DMS53 treated with DMSO at 0.1 percent for 48 hours (cell line): ENCODE results near the gene IGFN1.

Experiments used
- DNase-seq: peaks from one replicate; lab custom pipeline; 2025; ENCODE audit not compliant: unreplicated experiment; lab: John Stamatoyannopoulos, UW

Gene IGFN1

DNA sequence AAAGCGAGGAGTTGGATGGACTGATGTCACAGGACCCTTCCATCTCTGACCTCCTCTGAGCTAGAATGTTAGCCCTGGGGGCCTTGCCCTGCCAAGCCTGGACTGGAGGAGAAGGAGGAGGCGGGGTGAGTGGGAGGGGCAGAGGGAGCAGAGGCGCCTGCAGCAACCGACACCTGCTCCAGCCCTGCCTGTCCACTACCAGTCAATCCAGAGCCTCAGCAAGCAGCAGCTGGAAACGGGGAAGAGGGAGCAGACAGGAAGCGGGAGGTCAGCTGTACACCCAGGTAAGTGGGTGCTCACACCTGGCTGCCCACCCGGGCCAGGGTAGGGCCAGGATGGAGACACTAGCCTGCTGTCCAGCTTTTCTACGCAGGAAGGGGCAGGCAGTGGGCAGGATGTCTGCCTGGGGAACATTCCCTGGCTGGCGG lies at the start of gene IGFN1:
TSS of gene IGFN1 (plus strand) at position 201 of the 428 bp plus-strand sequence. CDS start 2,470 bp downstream, outside the sequence.
- peak; percentile 83 for DNase-seq

DNA sequence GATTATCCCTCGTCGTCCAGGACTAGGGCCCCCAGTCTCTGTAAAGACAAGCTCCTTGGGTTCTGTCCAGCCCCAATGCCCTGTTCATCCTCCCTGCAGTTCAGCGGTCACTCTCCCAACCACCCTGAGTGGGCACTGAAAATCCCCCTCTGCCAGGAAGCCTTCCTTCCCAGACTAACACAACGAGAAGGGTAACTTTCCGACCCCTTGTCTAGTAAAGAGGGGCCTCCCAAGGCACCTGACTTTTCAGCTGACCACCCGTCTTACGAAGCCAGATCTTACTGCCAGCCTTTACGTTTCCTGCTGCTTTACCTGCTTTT lies 49.7 kb upstream of the IGFN1 start:
- DNase-seq, result no peak

DNA sequence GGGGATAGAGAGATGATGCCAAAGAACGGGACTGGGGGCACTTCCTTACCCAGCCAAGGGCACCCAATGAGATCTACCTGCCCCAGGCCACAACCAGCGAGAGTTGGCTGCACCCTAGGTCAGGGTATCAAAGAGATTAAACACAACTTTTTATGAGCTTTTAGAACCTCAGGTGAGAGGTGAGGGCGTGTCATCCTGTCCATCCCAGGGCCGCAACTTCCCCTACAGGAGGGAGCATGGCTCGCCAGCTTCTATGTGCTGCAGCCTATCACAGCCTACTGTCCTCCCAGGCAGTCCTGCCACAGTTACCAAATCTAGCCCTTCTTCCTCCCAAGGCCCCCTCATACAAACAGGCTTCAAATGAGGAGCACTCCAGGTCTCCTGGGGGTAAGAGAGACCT lies 49.2 kb upstream of the IGFN1 start:
- DNase-seq, result no peak

DNA sequence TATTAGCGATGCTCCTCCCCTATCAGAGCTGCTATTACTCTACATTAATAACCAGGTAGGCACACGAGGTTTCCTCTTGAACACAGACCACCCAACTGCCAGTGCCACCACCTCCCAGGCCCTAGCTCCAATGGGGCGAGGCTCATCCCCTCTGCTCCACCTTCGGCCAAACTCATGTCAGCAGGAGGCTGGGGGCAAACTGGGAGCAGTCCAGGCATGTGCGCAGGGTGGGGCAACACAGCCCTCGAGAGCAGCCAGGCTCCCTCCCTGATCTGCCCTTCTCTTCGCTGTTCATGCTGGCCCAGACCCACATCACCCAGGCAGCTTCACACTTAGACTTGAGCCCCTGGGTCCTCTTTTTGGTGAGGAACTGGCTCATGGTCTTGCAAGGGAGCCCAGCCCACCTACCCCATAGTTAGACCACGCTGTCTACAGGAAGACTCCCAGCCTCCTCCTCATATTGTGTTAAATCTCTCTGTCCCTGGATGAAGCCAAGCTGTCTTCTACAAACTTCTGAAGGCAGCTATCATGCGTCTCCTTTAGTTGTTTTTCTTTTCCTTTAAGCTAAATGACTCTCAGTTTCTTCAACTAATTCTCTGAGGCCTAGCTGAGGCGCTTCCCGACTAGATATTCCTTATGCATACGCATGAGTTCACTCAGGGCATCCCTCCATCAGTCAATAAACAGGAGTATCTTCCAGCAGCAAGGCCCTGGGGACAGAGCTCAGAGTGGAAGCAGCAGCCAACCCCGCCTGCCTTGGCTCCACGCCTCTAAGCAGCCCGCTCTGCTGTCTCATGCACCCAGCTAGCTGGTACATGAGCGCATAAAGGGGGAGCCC lies 48.4 kb upstream of the IGFN1 start:
- no peak for DNase-seq

DNA sequence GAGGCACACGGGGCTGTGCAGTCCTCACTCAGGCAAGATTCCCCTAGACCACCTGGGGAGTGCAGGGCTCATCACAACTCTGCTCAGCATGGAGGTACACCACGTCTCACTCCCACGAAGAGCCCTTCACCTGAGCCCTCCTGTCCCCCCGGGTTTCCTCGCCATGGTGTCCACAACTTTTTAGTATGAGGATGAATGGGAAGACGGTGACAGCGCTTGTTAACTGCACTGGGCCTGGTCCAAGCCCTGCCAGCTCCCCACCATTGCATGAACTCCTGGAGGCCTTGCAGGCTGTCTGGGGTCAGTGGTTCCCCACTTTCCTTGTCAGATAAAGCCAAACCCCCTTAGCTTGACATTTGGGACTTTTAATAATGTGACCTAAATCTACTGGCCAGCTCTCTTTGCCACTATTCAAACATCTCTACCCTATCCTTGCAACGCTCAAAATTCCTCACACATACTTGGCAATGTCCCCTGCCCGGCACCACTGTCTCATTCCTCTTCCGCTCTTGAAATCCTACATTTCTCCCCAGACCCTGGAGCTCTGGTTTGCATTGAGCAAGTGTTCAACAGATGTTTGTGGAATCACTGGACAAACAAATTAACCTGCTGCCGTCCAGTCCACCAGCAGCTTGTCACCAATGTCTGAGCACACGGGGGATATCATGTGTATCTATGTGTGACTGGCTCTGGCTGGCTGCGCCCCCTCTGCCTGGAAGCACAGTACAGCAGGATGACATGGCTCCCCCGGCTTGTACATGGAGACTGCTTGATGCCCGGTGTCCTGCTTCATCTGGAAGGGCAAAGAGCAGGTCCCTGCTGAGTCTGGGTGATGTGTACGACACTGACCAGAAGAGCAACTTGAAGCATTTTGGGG lies 47.5 kb upstream of the IGFN1 start:
- DNase-seq, result no peak

DNA sequence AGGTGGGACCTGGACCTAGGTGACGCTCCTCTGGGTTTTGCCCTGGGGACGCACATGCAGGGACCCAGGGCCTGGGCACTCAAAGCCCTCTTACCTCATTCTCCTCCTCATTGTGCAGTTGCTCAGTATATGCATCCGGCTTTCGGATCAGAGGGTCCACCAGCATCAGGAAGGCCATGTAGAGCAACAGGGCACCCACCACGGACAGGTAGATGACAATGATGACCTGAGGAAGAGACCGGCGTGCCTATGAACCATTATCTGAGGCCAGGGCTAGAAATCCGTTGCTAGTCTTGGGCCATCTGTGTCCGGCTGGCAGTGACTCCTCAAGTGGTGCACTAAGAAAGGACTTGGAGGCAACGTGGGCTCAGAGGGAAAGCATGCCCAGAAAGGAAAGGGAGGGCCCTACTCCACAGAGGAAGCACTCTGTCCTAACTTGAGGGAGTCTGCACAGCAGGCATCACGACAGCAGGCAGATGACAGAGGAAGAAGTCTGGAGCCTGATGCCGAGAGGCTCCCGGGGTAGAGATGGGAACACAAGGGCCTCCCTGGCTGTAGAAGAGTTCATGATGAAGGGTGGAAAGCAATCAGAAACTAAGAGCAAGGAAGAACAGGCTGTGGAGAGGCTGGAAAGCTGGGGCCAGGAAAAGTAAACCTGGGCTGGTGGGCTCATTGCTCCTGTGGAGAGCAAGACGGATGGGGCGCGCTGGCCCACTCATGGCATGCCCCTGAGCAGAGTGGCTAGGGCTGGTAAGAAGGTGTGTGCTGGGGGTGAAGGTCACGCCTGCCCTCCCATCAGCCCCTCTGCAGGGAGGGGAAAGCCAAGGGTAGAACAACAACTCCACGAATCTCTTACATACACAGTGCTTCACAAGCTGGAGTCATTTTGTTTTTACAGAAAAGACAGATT lies 46.6 kb upstream of the IGFN1 start:
- no peak for DNase-seq

DNA sequence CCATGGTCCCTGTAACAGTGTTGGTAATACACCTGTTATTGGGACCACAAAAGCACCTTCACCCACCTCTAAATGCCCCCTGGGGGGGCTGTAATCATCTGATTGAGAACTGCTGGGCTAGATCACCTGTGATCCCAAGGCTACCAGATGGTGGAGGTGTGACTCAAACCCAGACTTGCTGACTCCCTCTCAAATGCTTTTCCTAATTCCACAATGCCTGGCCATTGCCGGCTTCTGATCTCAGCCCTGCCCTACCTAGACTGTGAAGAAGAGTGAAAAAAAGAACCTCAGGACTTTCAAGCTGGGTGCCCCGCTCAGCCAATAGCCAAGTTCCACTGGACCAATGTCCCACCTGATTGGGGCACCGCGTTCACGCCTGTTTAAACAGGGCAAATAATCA lies 45.9 kb upstream of the IGFN1 start:
- DNase-seq, result no peak

DNA sequence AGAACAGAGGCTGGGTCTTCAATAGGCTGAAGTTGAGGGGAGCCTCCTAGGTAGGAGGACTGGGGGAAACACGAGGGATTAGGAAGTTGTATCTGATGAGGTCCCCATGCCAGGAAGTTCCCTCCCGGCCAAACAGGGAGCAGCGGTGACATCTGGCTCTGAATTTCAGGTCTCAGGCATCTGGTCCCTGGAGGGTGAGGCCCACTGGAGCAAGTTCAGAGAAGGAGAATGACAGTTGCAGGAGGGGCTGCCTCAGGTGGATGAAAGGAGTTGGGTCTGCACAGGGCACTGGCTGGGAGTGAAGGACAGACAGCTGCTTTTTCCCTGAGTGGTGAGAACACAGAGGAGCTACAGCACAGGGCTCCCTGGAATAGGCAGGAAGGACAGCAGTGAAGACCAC lies 45.5 kb upstream of the IGFN1 start:
- no peak for DNase-seq

DNA sequence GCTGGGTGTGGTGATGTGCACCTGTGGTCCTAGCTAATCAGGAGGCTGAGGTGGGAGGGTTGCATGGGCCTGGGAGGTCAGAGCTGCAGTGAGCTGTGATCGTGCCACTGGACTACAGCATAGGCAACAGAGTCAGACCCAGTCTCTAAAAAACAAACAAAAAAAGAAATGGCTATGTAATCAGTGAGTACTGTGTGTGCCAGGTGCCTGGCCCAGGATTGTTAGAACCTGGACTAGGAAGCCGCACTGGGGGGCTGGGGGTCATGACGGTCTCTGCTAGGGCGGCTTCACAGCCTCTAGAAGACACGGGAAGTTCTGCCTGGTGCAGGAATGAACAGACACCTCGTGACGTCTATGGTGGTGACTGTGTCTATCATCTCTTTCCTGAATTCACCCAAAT lies 44.8 kb upstream of the IGFN1 start:
- no peak for DNase-seq

DNA sequence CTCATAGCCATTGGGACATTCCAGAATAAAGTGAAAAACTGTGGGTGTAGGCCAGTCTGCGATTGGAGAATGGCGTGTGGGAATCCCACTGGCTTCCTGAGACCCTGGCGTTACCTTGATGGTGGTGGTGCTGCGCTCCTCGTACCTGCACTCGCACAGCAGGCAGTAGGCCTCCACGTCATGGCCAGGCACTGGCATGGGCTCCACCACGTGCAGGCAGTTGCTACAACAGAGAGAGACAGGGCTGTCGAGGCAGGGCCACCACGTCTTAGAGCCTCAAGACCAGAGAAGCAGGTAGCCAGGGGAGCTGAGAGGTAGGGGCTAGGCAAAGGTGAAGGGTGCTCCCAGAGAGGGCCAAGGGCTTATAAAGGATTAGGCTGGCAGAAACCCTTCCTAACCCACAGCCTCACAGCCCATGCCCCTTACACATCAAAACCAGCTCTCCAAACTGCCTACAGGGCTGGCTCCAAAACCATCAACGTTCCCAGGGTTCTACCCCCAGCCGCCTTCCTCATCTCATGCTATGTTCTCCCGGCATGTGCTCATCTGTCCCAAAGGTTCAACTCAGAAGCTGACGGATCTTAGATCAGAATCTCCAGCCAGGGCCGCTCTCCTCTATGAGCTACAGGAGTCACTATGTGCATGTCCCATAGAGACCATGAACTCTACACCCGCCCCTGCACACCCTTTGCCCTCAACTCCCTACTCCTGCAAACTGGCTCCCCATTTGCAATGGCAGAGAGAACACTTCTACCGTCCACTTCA lies 43.8 kb upstream of the IGFN1 start:
- no peak for DNase-seq

DNA sequence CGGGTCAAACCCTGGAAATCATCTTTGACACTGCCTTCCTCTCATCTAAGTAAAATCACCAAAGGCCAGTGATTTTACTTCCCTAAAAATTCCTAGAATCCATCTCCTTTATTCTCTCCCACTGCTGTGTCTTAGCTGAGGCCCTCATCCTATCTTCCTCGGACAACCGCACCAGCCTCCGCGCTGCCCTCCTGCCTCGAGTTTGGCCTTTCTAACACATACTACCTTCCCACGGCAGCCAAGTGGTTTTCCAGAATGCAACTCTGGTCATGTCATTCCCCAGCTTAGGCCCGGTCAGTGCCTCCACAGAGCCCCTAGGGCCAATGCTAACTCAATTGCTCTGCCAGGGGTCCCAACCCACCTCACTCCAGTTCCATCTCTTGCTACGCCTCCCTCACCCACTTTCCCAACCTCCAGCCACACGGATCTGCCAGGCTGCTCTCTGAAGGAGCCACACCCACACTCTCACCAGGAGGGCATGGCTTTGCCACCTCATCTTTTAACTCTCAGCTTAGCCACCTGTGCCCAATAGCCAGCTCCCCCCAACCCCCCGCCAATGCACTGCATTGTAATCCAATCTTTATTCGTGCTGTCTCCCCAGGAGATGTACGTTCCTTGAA lies 43.1 kb upstream of the IGFN1 start:
- no peak for DNase-seq

DNA sequence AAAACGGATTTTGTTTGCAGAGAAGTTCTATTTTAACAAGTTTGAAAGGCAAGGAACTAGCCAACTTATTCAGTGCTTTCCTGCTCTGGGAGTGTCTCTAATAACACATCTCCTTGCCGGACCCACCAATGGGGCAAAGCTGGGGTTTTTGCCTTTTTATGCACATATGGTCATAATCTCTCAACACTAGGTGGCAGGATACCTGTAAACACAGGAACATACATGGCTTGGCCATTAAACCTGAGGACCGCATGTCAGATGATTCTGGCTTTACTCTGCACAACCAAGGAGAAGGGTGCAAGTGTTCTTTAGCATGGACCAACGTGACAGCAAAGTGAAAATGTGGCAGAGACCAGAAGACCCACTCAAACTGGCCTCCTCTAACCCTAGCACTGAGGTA lies 41.2 kb upstream of the IGFN1 start:
- peak; percentile 77 for DNase-seq

DNA sequence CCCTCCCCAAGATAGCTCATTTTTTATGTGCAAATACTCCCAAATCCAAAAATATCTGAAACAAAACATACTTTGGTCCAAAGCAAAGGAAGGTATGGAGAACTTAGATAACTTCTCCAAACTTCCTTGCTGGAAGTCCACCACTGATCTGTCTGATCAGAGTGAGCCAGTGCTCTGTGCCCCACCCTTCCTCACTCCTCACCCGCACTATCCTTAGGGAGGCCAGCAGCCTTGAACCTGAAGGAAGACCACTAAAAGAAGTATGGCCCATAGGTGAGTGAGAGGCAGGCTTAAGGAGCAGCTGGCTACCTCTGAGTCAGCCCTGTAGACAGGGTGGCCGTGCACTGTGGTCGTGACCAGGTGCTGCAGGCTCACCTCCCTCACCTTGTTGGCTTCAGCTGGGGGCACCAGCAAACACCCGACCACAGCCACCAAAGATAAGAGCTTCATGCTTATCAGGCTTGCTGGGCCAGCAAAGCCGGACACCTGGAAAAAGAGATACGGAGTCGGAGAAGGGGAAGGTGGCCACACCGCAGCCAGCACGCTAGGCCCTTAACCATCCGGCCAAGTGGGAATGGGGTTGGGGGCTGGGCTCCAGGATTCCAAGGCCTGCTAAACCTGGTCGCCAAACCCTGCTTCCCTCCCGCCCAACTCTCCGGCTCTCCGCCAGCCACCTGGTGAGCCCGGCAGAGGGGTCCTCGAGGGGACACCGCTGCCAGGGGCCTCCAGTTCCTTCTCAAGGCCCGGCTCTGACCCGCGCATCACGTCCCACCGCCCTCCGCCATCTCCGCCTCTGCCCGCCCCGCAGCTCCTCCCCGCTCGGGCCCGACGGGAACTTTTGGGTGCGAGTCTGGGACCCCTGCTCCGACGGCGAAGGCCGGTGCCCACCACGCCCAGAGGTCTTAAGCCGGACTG lies 36.9 kb upstream of the IGFN1 start:
- DNase-seq, result peak; percentile 73

DNA sequence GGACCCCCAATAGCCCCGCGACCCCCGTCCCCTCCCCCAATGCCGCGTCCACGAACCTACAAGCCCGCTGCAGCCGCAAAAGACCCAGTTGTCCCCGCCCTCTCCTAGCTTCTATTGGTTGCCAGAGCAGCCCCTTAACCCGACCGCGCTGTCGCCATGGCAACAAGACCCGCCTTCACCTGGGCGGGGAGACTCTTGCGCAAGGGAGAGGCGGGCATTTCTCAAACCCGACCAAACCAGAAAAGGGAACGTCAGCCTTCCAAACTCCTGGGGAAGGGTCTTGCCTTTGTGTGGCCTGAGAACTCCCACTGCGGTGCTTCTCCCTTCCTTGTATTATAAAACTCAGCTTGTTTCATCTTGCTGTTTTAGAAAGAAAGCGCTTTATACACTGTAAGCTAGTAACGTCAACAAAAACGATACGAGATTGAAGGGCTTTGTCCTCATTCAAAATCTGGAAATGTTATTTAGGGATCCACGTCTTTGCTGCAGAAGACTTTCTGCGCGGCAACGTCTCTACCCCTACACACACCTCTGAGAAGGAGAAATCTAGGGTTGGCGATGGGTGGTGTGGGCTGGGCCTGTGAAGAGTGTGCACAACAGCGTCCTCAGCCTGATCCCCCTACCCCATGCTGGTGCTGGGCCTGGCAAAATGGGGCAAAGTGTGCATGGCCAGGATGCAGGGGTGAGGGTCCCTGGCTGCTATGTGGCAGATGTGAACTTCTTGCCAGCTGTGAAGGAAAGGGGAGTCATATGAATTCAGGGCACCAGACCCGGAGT lies 36.0 kb upstream of the IGFN1 start, which contains the start of gene TMEM9:
TSS of gene TMEM9 (minus strand) at position 86 of the 777 bp plus-strand sequence. CDS start 551 bp downstream, outside the sequence.
- peak; percentile 91 for DNase-seq

DNA sequence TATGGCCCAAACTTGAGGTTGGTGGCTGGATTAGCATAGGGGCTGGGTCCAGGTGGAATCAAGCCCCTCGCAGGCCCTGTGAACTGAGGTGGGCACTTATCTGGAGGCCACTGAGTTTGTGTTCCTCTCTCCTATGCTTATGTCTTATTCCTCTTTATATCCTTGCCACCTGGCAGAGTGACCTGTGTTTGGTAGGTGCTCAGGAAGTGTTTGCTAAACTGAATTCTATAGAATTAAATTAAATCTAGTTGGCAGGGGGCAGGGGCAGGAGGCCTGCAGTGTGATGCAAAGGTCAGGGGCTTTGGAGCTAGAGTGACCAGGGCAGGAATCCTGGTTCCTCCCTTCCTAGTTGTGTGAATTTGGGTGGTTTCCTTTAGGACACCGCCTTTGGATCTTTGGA lies 35.3 kb upstream of the IGFN1 start:
- DNase-seq, result no peak

DNA sequence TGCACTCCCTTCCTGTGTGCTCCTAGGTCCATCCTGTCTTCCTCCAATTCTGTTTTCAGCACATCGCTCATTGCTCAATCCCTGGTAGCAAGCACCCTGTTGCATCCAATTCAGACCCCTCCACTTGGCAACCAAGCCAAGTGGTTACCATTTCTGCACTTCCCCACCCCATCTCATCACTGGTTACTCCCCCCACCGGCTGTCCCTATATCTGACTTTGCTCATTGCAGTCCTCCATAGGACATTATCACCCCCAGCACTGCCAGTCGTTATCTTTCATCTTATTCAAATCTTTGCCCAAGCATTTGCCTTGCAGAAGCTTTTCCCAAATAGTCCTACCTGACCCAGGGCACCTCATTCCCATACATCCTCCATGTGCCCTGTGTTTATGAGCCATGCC lies 34.3 kb upstream of the IGFN1 start:
- no peak for DNase-seq

DNA sequence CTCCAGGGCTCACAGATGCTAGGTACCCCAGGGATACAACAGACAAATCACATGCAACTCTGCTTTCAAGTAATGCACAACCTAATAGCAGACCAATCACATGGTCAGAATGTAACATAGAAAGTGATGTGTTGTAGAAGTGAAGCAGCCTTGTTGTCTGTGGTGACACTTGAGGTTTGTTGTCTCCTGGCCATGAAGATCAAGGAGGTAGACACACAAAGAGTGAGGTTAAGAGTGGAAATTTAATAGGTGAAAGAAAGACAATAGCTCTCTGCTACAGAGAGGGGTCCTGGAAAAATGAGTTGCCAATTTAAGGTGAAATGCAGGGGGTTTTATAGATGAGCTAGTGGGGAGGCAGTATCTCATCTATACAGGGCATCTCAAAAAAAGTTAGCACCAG lies 33.8 kb upstream of the IGFN1 start:
- DNase-seq, result no peak

DNA sequence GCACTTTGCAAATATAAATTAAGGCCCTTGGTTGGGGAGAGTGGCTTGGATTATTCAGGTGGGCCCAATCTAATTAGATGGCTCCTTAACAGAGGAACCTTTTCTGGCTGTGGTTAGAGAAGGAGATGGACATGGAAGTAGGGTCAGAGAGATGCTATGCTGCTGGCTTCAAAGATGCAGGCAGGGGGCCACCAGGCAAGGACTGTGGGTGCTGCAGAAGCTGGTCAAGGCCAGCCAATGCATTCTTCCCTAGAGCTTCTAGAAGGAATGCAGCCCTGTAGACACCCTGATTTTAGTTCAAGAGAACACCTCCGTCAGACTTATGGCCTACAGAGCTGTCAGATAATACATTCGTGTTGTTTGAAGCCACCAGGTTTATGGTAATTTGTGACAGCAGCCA lies 32.7 kb upstream of the IGFN1 start:
- DNase-seq, result no peak
